Testis (tissue), 3 donors: Measurements from ENCODE around the gene AJM1. TPM values are rescaled to one million over a fixed set of nuclear protein-coding genes. Genes with fewer than 3 reads are reported as not detected.

Source experiments
- DNase-seq: peaks from one replicate; pipeline ENCODE4 v3.0.0-alpha.2; 2019
- H3K27ac ChIP-seq, 2 donors: fragments of 200-600 bp; sonication (generic); one replicate each; pipeline ENCODE4 v1.5.1; 2019
- H3K27me3 ChIP-seq: fragments of 200-600 bp; sonication (generic); one replicate; pipeline ENCODE4 v1.5.1; 2019
- H3K36me3 ChIP-seq: fragments of 200-600 bp; sonication (generic); one replicate; pipeline ENCODE4 v1.5.1; 2017; ENCODE audit warnings: low read depth; ENCODE audit errors: missing control alignments
- H3K4me1 ChIP-seq: fragments of 200-600 bp; sonication (generic); one replicate; pipeline ENCODE4 v1.5.1; 2019
- H3K4me3 ChIP-seq, 2 donors: fragments of 200-600 bp; sonication (generic); one replicate each; pipeline ENCODE4 v1.5.1; 2017 to 2019
- H3K9me3 ChIP-seq: fragments of 200-600 bp; sonication (generic); one replicate; pipeline ENCODE4 v1.5.1; 2017
- POLR2A ChIP-seq: fragments of 450-650 bp; IDR thresholded peaks from one replicate; pipeline ENCODE4 v1.6.1; 2017; ENCODE audit warnings: antibody characterized with exemption, mild to moderate bottlenecking, moderate library complexity
- WGBS, 2 donors: methylation state at CpG; one replicate each; pipeline ENCODE4 v1.1.5; 2018; 5-methylcytosine and 5-hydroxymethylcytosine counted together
- intact Hi-C: fragments of 100-400 bp; cut with DNase I; formaldehyde crosslinking; loops from one replicate; pipeline ENCODE4 v1.15.1; 2023; ENCODE audit warnings: low total_unique reads
- microRNA-seq, 2 donors: library from miRNA; unstranded; fragments of <30 nt; microRNA quantifications; one replicate each; pipeline ENCODE4, GENCODE V29; 2016; ENCODE audit warnings: borderline number of aligned reads in 2 of 2, borderline replicate concordance in 1 of 2
- polyA plus RNA-seq: library from polyadenylated mRNA; stranded (reverse); fragments of 350-450 nt; fragmentation: Illumina TruSeq; extraction: RNeasy Lipid Tissue Mini Kit (QIAGEN cat#74804); gene quantifications from one replicate; pipeline ENCODE4 v1.2.3, GENCODE V29; 2014; ENCODE audit warnings: low read depth, low replicate concordance; ENCODE audit not compliant: insufficient read depth
- small RNA-seq, 2 donors: library from RNA; depleted of rRNA; stranded (forward); fragments of <200 nt; gene quantifications; one replicate each; pipeline ENCODE3, GENCODE V24; 2016
- total RNA-seq, 2 donors: library from RNA; depleted of rRNA; stranded (reverse); fragments of >200 nt; gene quantifications; one replicate each; pipeline ENCODE4 v1.2.3, GENCODE V29; 2016
- TF ChIP-seq, protein P1 (sequence below), 3 experiments: fragments of 450-650 bp in 2 of 3; fragments of 200-600 bp in 1 of 3; sonication (generic) in 1 of 3; IDR thresholded peaks; one replicate each; pipeline ENCODE4 v1.5.1; 2016 to 2019; ENCODE audit warnings: antibody characterized with exemption in 3 of 3, mild to moderate bottlenecking in 2 of 3, moderate library complexity in 1 of 3

Gene AJM1
- total and polyA plus RNA-seq, 3 donors from 2014 or later = 4.0 to 24.6 (median 13.1) TPM

DNA sequence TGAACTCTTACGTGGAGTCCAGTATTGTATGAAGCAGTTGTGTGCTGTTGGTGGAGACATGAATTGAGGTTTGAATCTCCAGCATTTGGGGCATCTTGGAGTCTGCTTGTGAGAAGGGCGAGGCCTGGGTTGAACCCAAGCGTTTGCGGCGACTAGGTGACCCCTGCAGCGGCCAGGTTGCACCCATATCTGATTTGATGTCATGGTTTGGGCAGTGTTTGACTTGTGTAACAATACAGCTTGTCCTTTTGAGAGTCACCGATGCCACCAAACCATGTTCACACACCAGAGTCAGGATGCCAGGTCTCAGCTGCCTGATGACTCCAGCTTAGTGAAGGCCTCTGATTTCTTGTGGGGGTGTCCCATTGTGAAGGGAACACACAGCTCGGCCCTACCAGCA, 46.2 kb downstream of the AJM1 start:
- intact Hi-C loops = no loop called here
- no peaks in the 10 kb centered on the region for H3K27me3 ChIP-seq
- no peaks in the 10 kb centered on the region for H3K9me3 ChIP-seq
- no peak for TF ChIP-seq POLR2A
- TF ChIP-seq, protein P1, sequence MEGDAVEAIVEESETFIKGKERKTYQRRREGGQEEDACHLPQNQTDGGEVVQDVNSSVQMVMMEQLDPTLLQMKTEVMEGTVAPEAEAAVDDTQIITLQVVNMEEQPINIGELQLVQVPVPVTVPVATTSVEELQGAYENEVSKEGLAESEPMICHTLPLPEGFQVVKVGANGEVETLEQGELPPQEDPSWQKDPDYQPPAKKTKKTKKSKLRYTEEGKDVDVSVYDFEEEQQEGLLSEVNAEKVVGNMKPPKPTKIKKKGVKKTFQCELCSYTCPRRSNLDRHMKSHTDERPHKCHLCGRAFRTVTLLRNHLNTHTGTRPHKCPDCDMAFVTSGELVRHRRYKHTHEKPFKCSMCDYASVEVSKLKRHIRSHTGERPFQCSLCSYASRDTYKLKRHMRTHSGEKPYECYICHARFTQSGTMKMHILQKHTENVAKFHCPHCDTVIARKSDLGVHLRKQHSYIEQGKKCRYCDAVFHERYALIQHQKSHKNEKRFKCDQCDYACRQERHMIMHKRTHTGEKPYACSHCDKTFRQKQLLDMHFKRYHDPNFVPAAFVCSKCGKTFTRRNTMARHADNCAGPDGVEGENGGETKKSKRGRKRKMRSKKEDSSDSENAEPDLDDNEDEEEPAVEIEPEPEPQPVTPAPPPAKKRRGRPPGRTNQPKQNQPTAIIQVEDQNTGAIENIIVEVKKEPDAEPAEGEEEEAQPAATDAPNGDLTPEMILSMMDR (IDR thresholded peaks at IDR 0.05) = no peak
- H3K36me3 ChIP-seq = no peaks in the 10 kb centered on the region
- no peak overlapping the region for H3K4me3 ChIP-seq
- H3K27ac ChIP-seq = no peak overlapping the region
- DNase-seq = no peak
- WGBS, 2 donors = 81 to 84% methylated on average over 4 to 8 of the region's 8 CpGs
- peaks cover 8% of the 10 kb centered on the region for H3K4me1 ChIP-seq

DNA sequence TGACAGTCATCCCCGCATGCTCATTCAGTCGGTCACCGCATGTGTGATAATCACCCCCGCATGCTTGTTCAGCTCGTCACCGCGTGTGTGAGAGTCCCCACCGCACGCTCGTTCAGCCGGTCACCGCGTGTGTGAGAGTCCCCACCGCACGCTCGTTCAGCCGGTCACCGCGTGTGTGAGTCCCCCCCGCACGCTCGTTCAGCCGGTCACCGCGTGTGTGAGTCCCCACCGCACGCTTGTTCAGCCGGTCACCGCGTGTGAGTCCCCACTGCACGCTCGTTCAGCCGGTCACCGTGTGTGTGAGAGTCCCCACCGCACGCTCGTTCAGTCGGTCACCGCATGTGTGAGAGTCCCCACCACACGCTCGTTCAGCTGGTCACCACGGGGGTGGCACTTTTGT, 47.6 kb downstream of the AJM1 start:
- Histone ChIP-seq H3K27me3 (no peaks in the 10 kb centered on the region), H3K4me3 (no peak overlapping the region), H3K27ac (no peak overlapping the region), H3K4me1 (peaks cover 8% of the 10 kb centered on the region), H3K9me3 (no peaks in the 10 kb centered on the region), H3K36me3 (no peaks in the 10 kb centered on the region)
- intact Hi-C loops = no loop called here
- WGBS, 2 donors = 92 to 94% methylated on average over 42 of the region's 42 CpGs
- no peak for DNase-seq
- TF ChIP-seq POLR2A = no peak
- TF ChIP-seq, protein P1 (IDR thresholded peaks at IDR 0.05) = no peak

DNA sequence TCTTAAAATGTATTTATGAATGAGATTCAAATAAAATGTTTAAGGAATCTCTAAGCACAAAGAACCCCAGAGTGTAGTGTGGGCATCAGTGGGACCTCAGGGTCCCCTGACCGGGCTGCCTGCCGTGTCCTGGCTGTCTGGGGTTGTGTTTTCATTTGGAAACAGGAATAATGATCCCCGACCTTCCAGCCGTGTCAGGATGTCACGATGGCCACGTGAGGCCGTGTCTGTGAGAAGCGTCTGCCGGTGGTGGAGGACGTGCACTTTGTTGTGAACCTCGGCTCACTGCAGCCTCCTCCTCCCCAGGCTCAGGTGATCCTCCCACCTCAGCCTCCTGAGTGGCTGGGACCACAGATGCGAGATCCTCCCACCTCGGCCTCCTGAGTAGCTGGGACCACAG, 48.4 kb downstream of the AJM1 start:
- Histone ChIP-seq H3K36me3 (no peaks in the 10 kb centered on the region), H3K27me3 (no peaks in the 10 kb centered on the region), H3K4me3 (no peak overlapping the region), H3K9me3 (no peaks in the 10 kb centered on the region), H3K4me1 (peaks cover 8% of the 10 kb centered on the region), H3K27ac (no peak overlapping the region)
- TF ChIP-seq, protein P1 (IDR thresholded peaks at IDR 0.05) = no peak
- TF ChIP-seq POLR2A = no peak
- intact Hi-C loops = no loop called here
- 85 to 90% methylated on average over 13 of the region's 13 CpGs for WGBS, 2 donors
- DNase-seq = no peak

Small RNA genes within 50 kb of the gene (microRNA-seq; reads per million reads assigned to microRNA genes)
- 0 reads per million in 2 donors for gene MIR4292
- gene MIR4479 = 0 to 2.1 reads per million in 2 donors

Small RNA genes within 50 kb of the gene (small RNA-seq; reads per million reads assigned to genes)
- gene AL355987.2 = 0 reads per million in 2 donors
- 0 reads per million in 2 donors for gene MIR4292
- gene MIR4479 = 0 reads per million in 2 donors

Other genes starting within 250 kb of the AJM1 start
- gene EGFL7, start 179.6 kb upstream of the AJM1 start, total RNA-seq = 100 to 1,000 TPM; 101 to 106 TPM
- 68.5 TPM for gene EGFL7, start 179.6 kb upstream of the AJM1 start, polyA plus RNA-seq
- 10 to 100 TPM; 46.6 to 52.7 TPM for gene AGPAT2, start 155.0 kb upstream of the AJM1 start, total RNA-seq
- 34.2 TPM for gene AGPAT2, start 155.0 kb upstream of the AJM1 start, polyA plus RNA-seq
- gene DIPK1B, start 129.9 kb upstream of the AJM1 start, total RNA-seq = 10 to 100 TPM; 28.7 to 36.2 TPM
- 23.3 TPM for gene DIPK1B, start 129.9 kb upstream of the AJM1 start, polyA plus RNA-seq
- 10 to 100 TPM in 1 of 2 donors, 1 to 10 TPM in 1; 8.3 to 11.7 TPM for gene LCN10, start 99.5 kb upstream of the AJM1 start, total RNA-seq
- gene LCN10, start 99.5 kb upstream of the AJM1 start, polyA plus RNA-seq = 8.7 TPM
- 10 to 100 TPM; 11.3 to 19.1 TPM for gene LCN6, start 94.0 kb upstream of the AJM1 start, total RNA-seq
- gene LCN6, start 94.0 kb upstream of the AJM1 start, polyA plus RNA-seq = 7.8 TPM
- gene LCN8, start 84.2 kb upstream of the AJM1 start, total RNA-seq = not detected
- gene LCN8, start 84.2 kb upstream of the AJM1 start, polyA plus RNA-seq = 2.0 TPM
- gene LCN15, start 78.0 kb upstream of the AJM1 start, total RNA-seq = under 1 TPM in 1 of 2 donors, not detected in 1; 0.68 TPM
- 0.41 TPM for gene LCN15, start 78.0 kb upstream of the AJM1 start, polyA plus RNA-seq
- 100 to 1,000 TPM; 108 to 127 TPM for gene TMEM141, start 51.1 kb upstream of the AJM1 start, total RNA-seq
- 80.4 TPM for gene TMEM141, start 51.1 kb upstream of the AJM1 start, polyA plus RNA-seq
- 10 to 100 TPM; 41.1 to 59.8 TPM for gene CCDC183, start 46.1 kb upstream of the AJM1 start, total RNA-seq
- gene CCDC183, start 46.1 kb upstream of the AJM1 start, polyA plus RNA-seq = 37.8 TPM
- 100 to 1,000 TPM in 1 of 2 donors, 10 to 100 TPM in 1; 95.1 to 103 TPM for gene RABL6, start 34.5 kb upstream of the AJM1 start, total RNA-seq
- 69.1 TPM for gene RABL6, start 34.5 kb upstream of the AJM1 start, polyA plus RNA-seq
- 100 to 1,000 TPM; 134 to 146 TPM for gene PHPT1, start 6.9 kb downstream of the AJM1 start, total RNA-seq
- gene PHPT1, start 6.9 kb downstream of the AJM1 start, polyA plus RNA-seq = 146 TPM
- gene MAMDC4, start 9.9 kb downstream of the AJM1 start, total RNA-seq = 10 to 100 TPM; 18.3 to 21.9 TPM
- 8.1 TPM for gene MAMDC4, start 9.9 kb downstream of the AJM1 start, polyA plus RNA-seq
- gene EDF1, start 23.8 kb downstream of the AJM1 start, total RNA-seq = 100 to 1,000 TPM; 278 to 330 TPM
- gene EDF1, start 23.8 kb downstream of the AJM1 start, polyA plus RNA-seq = 368 TPM
- 10 to 100 TPM; 23.7 to 32.9 TPM for gene TRAF2, start 44.0 kb downstream of the AJM1 start, total RNA-seq
- gene TRAF2, start 44.0 kb downstream of the AJM1 start, polyA plus RNA-seq = 21.9 TPM
- 100 to 1,000 TPM; 509 to 749 TPM for gene FBXW5, start 102.3 kb downstream of the AJM1 start, total RNA-seq
- gene FBXW5, start 102.3 kb downstream of the AJM1 start, polyA plus RNA-seq = 452 TPM
- 1 to 10 TPM; 4.6 to 4.9 TPM for gene C8G, start 102.8 kb downstream of the AJM1 start, total RNA-seq
- gene C8G, start 102.8 kb downstream of the AJM1 start, polyA plus RNA-seq = 4.6 TPM
- gene LCN12, start 109.8 kb downstream of the AJM1 start, total RNA-seq = 10 to 100 TPM; 11.5 to 27.8 TPM
- gene LCN12, start 109.8 kb downstream of the AJM1 start, polyA plus RNA-seq = 27.1 TPM
- gene PTGDS, start 135.0 kb downstream of the AJM1 start, total RNA-seq = 1,000 to 10,000 TPM; 5,554 to 5,948 TPM
- 4,976 TPM for gene PTGDS, start 135.0 kb downstream of the AJM1 start, polyA plus RNA-seq
- 100 to 1,000 TPM in 1 of 2 donors, 10 to 100 TPM in 1; 59.3 to 131 TPM for gene LCNL1, start 140.5 kb downstream of the AJM1 start, total RNA-seq
- 17.5 TPM for gene LCNL1, start 140.5 kb downstream of the AJM1 start, polyA plus RNA-seq
- gene PAXX, start 149.9 kb downstream of the AJM1 start, total RNA-seq = 10 to 100 TPM; 47.8 to 56.6 TPM
- 25.9 TPM for gene PAXX, start 149.9 kb downstream of the AJM1 start, polyA plus RNA-seq
- gene CLIC3, start 154.1 kb downstream of the AJM1 start, total RNA-seq = 1 to 10 TPM; 1.8 to 1.9 TPM
- 2.8 TPM for gene CLIC3, start 154.1 kb downstream of the AJM1 start, polyA plus RNA-seq
- 10 to 100 TPM; 56.0 to 65.5 TPM for gene ABCA2, start 185.8 kb downstream of the AJM1 start, total RNA-seq
- gene ABCA2, start 185.8 kb downstream of the AJM1 start, polyA plus RNA-seq = 33.6 TPM
- under 1 TPM; 0.06 to 0.24 TPM for gene FUT7, start 189.6 kb downstream of the AJM1 start, total RNA-seq
- 0.24 TPM for gene FUT7, start 189.6 kb downstream of the AJM1 start, polyA plus RNA-seq
- 100 to 1,000 TPM in 1 of 2 donors, 10 to 100 TPM in 1; 75.9 to 103 TPM for gene NPDC1, start 203.7 kb downstream of the AJM1 start, total RNA-seq
- 47.7 TPM for gene NPDC1, start 203.7 kb downstream of the AJM1 start, polyA plus RNA-seq
- 1 to 10 TPM; 5.7 to 9.6 TPM for gene ENTPD2, start 211.6 kb downstream of the AJM1 start, total RNA-seq
- 8.5 TPM for gene ENTPD2, start 211.6 kb downstream of the AJM1 start, polyA plus RNA-seq
- gene SAPCD2, start 228.1 kb downstream of the AJM1 start, total RNA-seq = 1 to 10 TPM; 1.4 to 1.7 TPM
- gene SAPCD2, start 228.1 kb downstream of the AJM1 start, polyA plus RNA-seq = 0.78 TPM
- gene UAP1L1, start 235.0 kb downstream of the AJM1 start, total RNA-seq = 10 to 100 TPM in 1 of 2 donors, 1 to 10 TPM in 1; 7.2 to 10.1 TPM
- 6.9 TPM for gene UAP1L1, start 235.0 kb downstream of the AJM1 start, polyA plus RNA-seq
- gene MAN1B1, start 244.5 kb downstream of the AJM1 start, total RNA-seq = 100 to 1,000 TPM; 122 to 124 TPM
- gene MAN1B1, start 244.5 kb downstream of the AJM1 start, polyA plus RNA-seq = 62.2 TPM